Suppressor macrophage (primary cell): ENCODE measurements around the gene SUOX.

Source experiments
- DNase-seq, 4 experiments: peaks; one replicate each; pipeline ENCODE4 v3.0.0-alpha.2; 2020 to 2022
- total RNA-seq, 17 experiments: gene quantifications; one replicate each; lab custom pipeline; 2026; ENCODE audit warnings: mixed read lengths in 6 of 17, inconsistent platforms in 3 of 17; lab: John Stamatoyannopoulos, UW

Gene SUOX
- total RNA-seq = 4.4 to 22.1 (median 10.8) reads per million in 17 experiments

GRCh38 chr12:55996715-55997534 is at the start of gene SUOX:
SUOX (plus strand) TSS chr12:55997276; CDS start chr12:56002222, 4,946 bp downstream.
- peak; percentile 95 to 98 (median 98) for DNase-seq

- no peak for DNase-seq
Observed at GRCh38 chr12:55955344-55955743, 41.7 kb upstream of the SUOX start.

GRCh38 chr12:55955800-55956508 is 41.1 kb upstream of the SUOX start:
- peak in 3 of 4 experiments; percentile 16 to 41 (median 37) for DNase-seq

GRCh38 chr12:55957106-55957859 is 39.8 kb upstream of the SUOX start:
- no peak for DNase-seq

GRCh38 chr12:55963760-55964159 is 33.3 kb upstream of the SUOX start:
- no peak for DNase-seq

- no peak for DNase-seq
Observed at GRCh38 chr12:55965240-55965639, 31.8 kb upstream of the SUOX start.

- peak; percentile 23 to 29 (median 25) for DNase-seq
Observed at GRCh38 chr12:55965941-55966407, 31.1 kb upstream of the SUOX start, which contains the start of gene PMEL. PMEL (minus strand) TSS chr12:55966042; CDS start chr12:55966011, 31 bp downstream.

- peak; percentile 87 to 95 (median 92) for DNase-seq
Observed at GRCh38 chr12:55966408-55967281, 30.4 kb upstream of the SUOX start, which contains the start of gene CDK2. CDK2 (plus strand) TSS chr12:55966830; CDS start chr12:55967009, 179 bp downstream.

- DNase-seq = no peak
Observed at GRCh38 chr12:55969356-55969755, 27.7 kb upstream of the SUOX start.

- DNase-seq = peak in 3 of 4 experiments; percentile 21 to 47 (median 28)
Observed at GRCh38 chr12:55970775-55971174, 26.3 kb upstream of the SUOX start.

- no peak for DNase-seq
Observed at GRCh38 chr12:55972042-55972441, 25.0 kb upstream of the SUOX start.

GRCh38 chr12:55972456-55972855 is 24.6 kb upstream of the SUOX start:
- DNase-seq = no peak

- peak in 2 of 4 experiments; percentile 60 to 61 for DNase-seq
Observed at GRCh38 chr12:55972911-55973598, 24.0 kb upstream of the SUOX start.

- peak; percentile 99 to 100 (median 99) for DNase-seq
Observed at GRCh38 chr12:55973599-55974307, 23.3 kb upstream of the SUOX start, which contains the start of gene RAB5B. RAB5B (plus strand) TSS chr12:55974078; CDS start chr12:55986961, 12,883 bp downstream.

- peak; percentile 35 to 75 (median 66) for DNase-seq
Observed at GRCh38 chr12:55974308-55974730, 22.8 kb upstream of the SUOX start.

GRCh38 chr12:55978393-55978792 is 18.7 kb upstream of the SUOX start:
- DNase-seq = no peak

GRCh38 chr12:55979069-55979468 is 18.0 kb upstream of the SUOX start:
- no peak for DNase-seq

- peak in 1 of 4 experiments; percentile 28 for DNase-seq
Observed at GRCh38 chr12:55981882-55982281, 15.2 kb upstream of the SUOX start.

- peak; percentile 80 to 92 (median 86) for DNase-seq
Observed at GRCh38 chr12:55982319-55982936, 14.6 kb upstream of the SUOX start.
